ENCODE measurements around the gene ACTN3.

DNA sequence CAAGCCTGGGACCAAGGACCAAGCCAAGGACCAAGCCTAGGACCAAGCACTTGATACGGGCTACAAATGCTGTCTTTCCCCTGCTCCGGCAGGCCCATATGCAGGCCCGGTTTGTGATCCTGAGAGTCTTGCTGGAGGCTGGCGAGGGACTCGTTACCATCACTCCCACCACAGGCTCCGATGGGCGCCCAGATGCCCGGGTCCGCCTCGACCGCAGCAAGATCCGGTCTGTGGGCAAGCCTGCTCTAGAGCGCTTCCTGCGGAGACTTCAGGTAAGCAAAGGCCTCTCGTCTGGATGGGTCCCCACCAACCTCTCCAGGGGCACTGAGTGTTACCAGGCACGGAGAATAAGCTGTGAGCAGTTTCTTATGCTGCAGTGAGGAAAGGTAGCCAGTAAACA is 49.5 kb upstream of the ACTN3 start:
- TF ChIP-seq, protein P1, sequence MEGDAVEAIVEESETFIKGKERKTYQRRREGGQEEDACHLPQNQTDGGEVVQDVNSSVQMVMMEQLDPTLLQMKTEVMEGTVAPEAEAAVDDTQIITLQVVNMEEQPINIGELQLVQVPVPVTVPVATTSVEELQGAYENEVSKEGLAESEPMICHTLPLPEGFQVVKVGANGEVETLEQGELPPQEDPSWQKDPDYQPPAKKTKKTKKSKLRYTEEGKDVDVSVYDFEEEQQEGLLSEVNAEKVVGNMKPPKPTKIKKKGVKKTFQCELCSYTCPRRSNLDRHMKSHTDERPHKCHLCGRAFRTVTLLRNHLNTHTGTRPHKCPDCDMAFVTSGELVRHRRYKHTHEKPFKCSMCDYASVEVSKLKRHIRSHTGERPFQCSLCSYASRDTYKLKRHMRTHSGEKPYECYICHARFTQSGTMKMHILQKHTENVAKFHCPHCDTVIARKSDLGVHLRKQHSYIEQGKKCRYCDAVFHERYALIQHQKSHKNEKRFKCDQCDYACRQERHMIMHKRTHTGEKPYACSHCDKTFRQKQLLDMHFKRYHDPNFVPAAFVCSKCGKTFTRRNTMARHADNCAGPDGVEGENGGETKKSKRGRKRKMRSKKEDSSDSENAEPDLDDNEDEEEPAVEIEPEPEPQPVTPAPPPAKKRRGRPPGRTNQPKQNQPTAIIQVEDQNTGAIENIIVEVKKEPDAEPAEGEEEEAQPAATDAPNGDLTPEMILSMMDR (IDR thresholded peaks at IDR 0.05; ENCODE audit: insufficient read depth, low read length), result no peak
- TF ChIP-seq, protein P2, sequence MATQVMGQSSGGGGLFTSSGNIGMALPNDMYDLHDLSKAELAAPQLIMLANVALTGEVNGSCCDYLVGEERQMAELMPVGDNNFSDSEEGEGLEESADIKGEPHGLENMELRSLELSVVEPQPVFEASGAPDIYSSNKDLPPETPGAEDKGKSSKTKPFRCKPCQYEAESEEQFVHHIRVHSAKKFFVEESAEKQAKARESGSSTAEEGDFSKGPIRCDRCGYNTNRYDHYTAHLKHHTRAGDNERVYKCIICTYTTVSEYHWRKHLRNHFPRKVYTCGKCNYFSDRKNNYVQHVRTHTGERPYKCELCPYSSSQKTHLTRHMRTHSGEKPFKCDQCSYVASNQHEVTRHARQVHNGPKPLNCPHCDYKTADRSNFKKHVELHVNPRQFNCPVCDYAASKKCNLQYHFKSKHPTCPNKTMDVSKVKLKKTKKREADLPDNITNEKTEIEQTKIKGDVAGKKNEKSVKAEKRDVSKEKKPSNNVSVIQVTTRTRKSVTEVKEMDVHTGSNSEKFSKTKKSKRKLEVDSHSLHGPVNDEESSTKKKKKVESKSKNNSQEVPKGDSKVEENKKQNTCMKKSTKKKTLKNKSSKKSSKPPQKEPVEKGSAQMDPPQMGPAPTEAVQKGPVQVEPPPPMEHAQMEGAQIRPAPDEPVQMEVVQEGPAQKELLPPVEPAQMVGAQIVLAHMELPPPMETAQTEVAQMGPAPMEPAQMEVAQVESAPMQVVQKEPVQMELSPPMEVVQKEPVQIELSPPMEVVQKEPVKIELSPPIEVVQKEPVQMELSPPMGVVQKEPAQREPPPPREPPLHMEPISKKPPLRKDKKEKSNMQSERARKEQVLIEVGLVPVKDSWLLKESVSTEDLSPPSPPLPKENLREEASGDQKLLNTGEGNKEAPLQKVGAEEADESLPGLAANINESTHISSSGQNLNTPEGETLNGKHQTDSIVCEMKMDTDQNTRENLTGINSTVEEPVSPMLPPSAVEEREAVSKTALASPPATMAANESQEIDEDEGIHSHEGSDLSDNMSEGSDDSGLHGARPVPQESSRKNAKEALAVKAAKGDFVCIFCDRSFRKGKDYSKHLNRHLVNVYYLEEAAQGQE (IDR thresholded peaks at IDR 0.05; ENCODE audit: insufficient replicate concordance, low read depth), result no peak
